ENCODE data around the gene MTO1.
A peak's percentile ranks its signal among the peaks of the same experiment; 100 is the strongest.
"Not testable (repeated sequence)": the region's sequence is repeated elsewhere in the genome, so short reads cannot be mapped to it uniquely, and the experiment has no call there.

The MTO1 gene

GRCh38 chr6:73503027-73503772, 41.7 kb downstream of the MTO1 start:
- no peak for DNase-seq (ENCODE audit: low read depth)

GRCh38 chr6:73504160-73504559, 42.6 kb downstream of the MTO1 start:
- no peak for DNase-seq (ENCODE audit: low read depth)

GRCh38 chr6:73505142-73505541, 43.6 kb downstream of the MTO1 start:
- DNase-seq (ENCODE audit: low read depth): no peak

- not testable (repeated sequence) for DNase-seq (ENCODE audit: low read depth)
These were observed 44.2 kb downstream of the MTO1 start for GRCh38 chr6:73505705-73506104.

GRCh38 chr6:73506246-73506645, 44.7 kb downstream of the MTO1 start:
- no peak for DNase-seq (ENCODE audit: low read depth)

- DNase-seq (ENCODE audit: low read depth): no peak
These were observed 47.2 kb downstream of the MTO1 start for GRCh38 chr6:73508776-73509175.

GRCh38 chr6:73509851-73510250, 48.3 kb downstream of the MTO1 start:
- no peak for DNase-seq (ENCODE audit: low read depth)

- no peak for DNase-seq (ENCODE audit: low read depth)
These were observed 50.3 kb downstream of the MTO1 start for GRCh38 chr6:73511796-73512195.

GRCh38 chr6:73513496-73513854, 51.9 kb downstream of the MTO1 start:
- DNase-seq (ENCODE audit: low read depth): no peak

- no peak for DNase-seq (ENCODE audit: low read depth)
These were observed 53.2 kb downstream of the MTO1 start for GRCh38 chr6:73514746-73515110.

GRCh38 chr6:73515204-73515655, 53.7 kb downstream of the MTO1 start:
- no peak for DNase-seq (ENCODE audit: low read depth)

GRCh38 chr6:73516514-73517489, 55.3 kb downstream of the MTO1 start:
- no peak for DNase-seq (ENCODE audit: low read depth)

GRCh38 chr6:73518100-73518981, 56.8 kb downstream of the MTO1 start:
- DNase-seq (ENCODE audit: low read depth): not testable (repeated sequence)

GRCh38 chr6:73518982-73519881, 57.7 kb downstream of the MTO1 start:
- not testable (repeated sequence) for DNase-seq (ENCODE audit: low read depth)

- DNase-seq (ENCODE audit: low read depth): peak; percentile 63
These were observed 58.6 kb downstream of the MTO1 start for GRCh38 chr6:73519926-73520687.

- DNase-seq (ENCODE audit: low read depth): peak; percentile 100
These were observed 59.3 kb downstream of the MTO1 start, which contains the start of gene EEF1A1 for GRCh38 chr6:73520688-73521350. EEF1A1 (minus strand) TSS chr6:73521032; CDS start chr6:73520026, 1,006 bp downstream.

- peak; percentile 54 for DNase-seq (ENCODE audit: low read depth)
These were observed 59.9 kb downstream of the MTO1 start for GRCh38 chr6:73521351-73521985.

- peak; percentile 61 for DNase-seq (ENCODE audit: low read depth)
These were observed 62.0 kb downstream of the MTO1 start for GRCh38 chr6:73523434-73524123.

All from stimulated activated CD8-positive, alpha-beta memory T cell treated with anti-CD3 and anti-CD28 coated beads, Interleukin-7, amount 100 ng/mL, for 24 hours (primary cell).